HG03108 (cell line): ENCODE results near the gene HHEX.
A peak's percentile ranks its signal among the peaks of the same experiment; 100 is the strongest.
"Not testable (repeated sequence)": the region's sequence is repeated elsewhere in the genome, so short reads cannot be mapped to it uniquely, and the experiment has no call there.

ENCODE experiments used
- ATAC-seq: cut with Tn5 transposase; IDR thresholded peaks from one replicate; pipeline ENCODE4 v1.9.1; 2021; ENCODE audit warnings: moderate library complexity; ENCODE audit not compliant: unreplicated experiment

HHEX gene

DNA sequence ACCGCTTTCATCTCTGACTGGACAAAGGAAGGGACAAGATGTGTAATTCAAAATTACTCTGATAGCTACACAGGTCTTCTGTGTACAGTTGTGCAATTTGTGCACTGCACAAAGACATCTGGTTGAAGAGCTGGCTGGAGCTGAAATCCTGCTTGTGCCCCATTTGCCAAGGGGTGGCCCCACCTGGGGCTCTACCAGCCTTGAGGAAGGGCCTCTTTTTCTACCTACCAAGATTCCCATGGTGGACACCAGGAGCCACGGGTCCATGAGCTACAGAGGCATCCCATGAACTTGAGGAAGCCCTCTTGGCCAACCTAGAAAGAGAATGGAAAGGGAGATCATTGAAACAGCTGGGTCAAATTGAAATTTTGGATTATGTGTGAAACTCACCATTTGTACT, 43.2 kb downstream of the HHEX start:
- ATAC-seq: no peak

GRCh38 chr10:92734301-92734700, 44.5 kb downstream of the HHEX start:
- ATAC-seq: no peak

DNA sequence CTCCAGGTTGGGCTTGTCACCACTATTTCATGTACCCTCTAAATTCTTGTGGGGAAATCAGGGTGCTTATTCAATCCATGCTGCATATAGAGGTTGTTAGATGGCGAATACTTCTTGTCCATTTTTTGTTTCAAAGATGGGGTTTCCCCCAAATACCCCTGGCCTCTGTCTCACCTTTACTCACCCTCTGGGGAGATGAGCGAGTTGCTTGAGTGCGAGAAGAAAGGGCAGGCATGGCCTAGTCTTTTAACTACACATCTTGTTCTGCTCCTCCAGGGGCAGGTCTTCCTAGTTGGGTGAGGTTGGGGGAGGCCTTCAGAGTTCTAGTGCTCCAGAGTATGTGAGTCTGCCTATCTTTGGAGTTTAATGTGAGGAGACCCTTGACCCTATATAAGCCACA, 46.2 kb downstream of the HHEX start:
- no peak for ATAC-seq

DNA sequence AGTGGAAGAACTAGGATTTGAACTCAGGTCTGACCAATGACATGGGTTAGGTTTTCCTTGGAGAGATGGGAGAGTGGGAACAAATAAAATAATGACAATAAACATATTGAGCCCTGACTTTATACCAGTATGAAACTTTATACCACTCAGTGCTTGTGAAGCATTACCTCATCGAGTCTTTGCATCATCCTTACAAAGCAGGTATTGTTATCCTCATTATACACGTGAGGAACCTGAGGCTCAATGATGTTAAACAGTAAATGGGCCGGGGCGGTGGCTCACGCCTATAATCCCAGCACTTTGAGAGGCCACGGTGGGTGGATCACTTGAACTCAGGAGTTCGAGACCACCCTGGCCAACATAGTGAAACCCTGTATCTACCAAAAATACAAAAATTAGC, 47.7 kb downstream of the HHEX start:
- no peak for ATAC-seq

- no peak for ATAC-seq
Observed at GRCh38 chr10:92740762-92741161, 51.0 kb downstream of the HHEX start.

DNA sequence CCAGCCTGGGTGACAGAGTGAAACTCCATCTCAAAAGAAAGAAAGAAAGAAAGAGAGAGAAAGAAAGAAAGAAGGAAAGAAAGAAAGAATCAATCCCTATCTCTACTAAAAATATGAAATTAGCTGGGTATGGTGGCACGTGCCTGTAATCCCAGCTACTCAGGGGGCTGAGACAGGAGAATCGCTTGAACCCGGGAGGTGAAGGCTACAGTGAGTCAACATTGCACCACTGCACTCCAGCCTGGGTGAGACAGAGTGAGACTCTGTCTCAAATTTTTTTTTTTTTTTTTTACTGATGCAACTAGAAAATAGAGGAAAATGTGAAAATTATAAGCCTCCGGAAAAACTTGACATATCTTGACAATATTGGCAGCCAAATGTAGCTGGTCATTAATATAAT, 52.0 kb downstream of the HHEX start:
- not testable (repeated sequence) for ATAC-seq

GRCh38 chr10:92742331-92743228, 52.8 kb downstream of the HHEX start:
- ATAC-seq: peak; percentile 98
